Ishikawa (cell line): ENCODE data around the gene BCKDHA.

Experiments
- CEBPB ChIP-seq: IDR thresholded peaks from 2 replicates; pipeline ENCODE4 v1.6.1; 2012
- CREB1 ChIP-seq: IDR thresholded peaks from 2 replicates; pipeline ENCODE4 v1.6.1; 2012; ENCODE audit warnings: low read depth
- EGR1 ChIP-seq: IDR thresholded peaks from 2 replicates; pipeline ENCODE4 v1.6.1; 2012
- EP300 ChIP-seq: IDR thresholded peaks from 2 replicates; pipeline ENCODE4 v1.6.1; 2012; ENCODE audit warnings: borderline replicate concordance
- FOXM1 ChIP-seq: IDR thresholded peaks from 2 replicates; pipeline ENCODE4 v1.6.1; 2012; ENCODE audit warnings: low read depth, borderline replicate concordance
- MAX ChIP-seq: IDR thresholded peaks from 2 replicates; pipeline ENCODE4 v1.6.1; 2012
- NFIC ChIP-seq: IDR thresholded peaks from 2 replicates; pipeline ENCODE4 v1.6.1; 2012
- RAD21 ChIP-seq: IDR thresholded peaks from 2 replicates; pipeline ENCODE4 v1.6.1; 2012; ENCODE audit warnings: low read depth
- REST ChIP-seq: IDR thresholded peaks from 2 replicates; pipeline ENCODE4 v1.6.1; 2012; ENCODE audit warnings: low read depth, mild to moderate bottlenecking
- TAF1 ChIP-seq: IDR thresholded peaks from 2 replicates; pipeline ENCODE4 v1.6.1; 2012; ENCODE audit warnings: low read depth, mild to moderate bottlenecking
- TCF12 ChIP-seq: IDR thresholded peaks from 2 replicates; pipeline ENCODE4 v1.6.1; 2012; ENCODE audit warnings: low read depth
- TEAD4 ChIP-seq: IDR thresholded peaks from 2 replicates; pipeline ENCODE4 v1.6.1; 2012
- USF1 ChIP-seq: IDR thresholded peaks from 2 replicates; pipeline ENCODE4 v1.6.1; 2012
- YY1 ChIP-seq: IDR thresholded peaks from 2 replicates; pipeline ENCODE4 v1.6.1; 2012; ENCODE audit warnings: low read depth
- ZBTB7A ChIP-seq: IDR thresholded peaks from 2 replicates; pipeline ENCODE4 v1.6.1; 2012; ENCODE audit warnings: low read depth

BCKDHA gene

GRCh38 chr19:41413947-41414346, 16.3 kb downstream of the BCKDHA start:
- TF ChIP-seq RAD21 (no peak), TCF12 (no peak), EP300 (no peak), MAX (no peak), REST (no peak), TAF1 (no peak), ZBTB7A (no peak), YY1 (no peak), FOXM1 (no peak), USF1 (no peak), TEAD4 (no peak), NFIC (no peak), EGR1 (no peak), CEBPB (no peak), CREB1 (no peak)

GRCh38 chr19:41414461-41414860, 16.8 kb downstream of the BCKDHA start:
- TF ChIP-seq ZBTB7A (no peak), YY1 (no peak), USF1 (no peak), RAD21 (no peak), NFIC (no peak), CREB1 (no peak), EP300 (no peak), TEAD4 (no peak), REST (no peak)

GRCh38 chr19:41415154-41415571, 17.5 kb downstream of the BCKDHA start:
- TF ChIP-seq NFIC: no peak
- TF ChIP-seq YY1: no peak
- no peak for TF ChIP-seq TCF12
- TF ChIP-seq ZBTB7A: no peak
- TF ChIP-seq EP300: no peak
- no peak for TF ChIP-seq CREB1
- no peak for TF ChIP-seq TEAD4
- no peak for TF ChIP-seq USF1
- TF ChIP-seq CEBPB: no peak
- no peak for TF ChIP-seq RAD21
- no peak for TF ChIP-seq REST
- TF ChIP-seq MAX: no peak

GRCh38 chr19:41416194-41416674, 18.6 kb downstream of the BCKDHA start:
- no peak for TF ChIP-seq TEAD4
- TF ChIP-seq EP300: no peak
- no peak for TF ChIP-seq YY1
- no peak for TF ChIP-seq FOXM1
- no peak for TF ChIP-seq TCF12
- no peak for TF ChIP-seq NFIC
- no peak for TF ChIP-seq CEBPB
- TF ChIP-seq MAX: no peak
- no peak for TF ChIP-seq EGR1
- no peak for TF ChIP-seq REST
- no peak for TF ChIP-seq RAD21
- no peak for TF ChIP-seq ZBTB7A
- no peak for TF ChIP-seq CREB1
- TF ChIP-seq USF1: no peak
- no peak for TF ChIP-seq TAF1
